K562 (cell line): ENCODE measurements around the gene LIPH. TPM values are rescaled to one million over a fixed set of nuclear protein-coding genes. Genes with fewer than 3 reads are reported as not detected.

Source experiments
- ATAC-seq: fragments of 200-7000 bp; cut with Tn5 transposase; 3 replicates; pipeline ENCODE4 v1.9.1; 2020; ENCODE audit warnings: moderate library complexity
- BruUV-seq: library from RNA; stranded (reverse); fragments of 400-500 nt; replicated peaks from 2 replicates; lab custom pipeline; 2021; lab: Mats Ljungman, UMichigan
- CTCF ChIA-PET: fragments of 300-600 bp; formaldehyde crosslinking; extraction: SDS; loops from one replicate; lab custom pipeline; 2021; ENCODE audit warnings: low intra/inter-chr PET ratio; lab: Yijun Ruan, JAX
- POLR2A ChIA-PET: fragments of 300-600, 350-650 bp; sonication (Branson Sonifier 250); formaldehyde crosslinking; extraction: SDS; loops from one replicate; lab custom pipeline; 2021; ENCODE audit warnings: antibody characterized with exemption, inconsistent platforms; lab: Yijun Ruan, JAX
- DNase-seq, 4 experiments: peaks; one replicate each; pipeline versions ENCODE4 v3.0.0 to v3.0.0-alpha.2; 2011 to 2018; ENCODE audit warnings: low spot score in 3 of 4, mixed read lengths in 3 of 4; ENCODE audit errors: extremely low read depth in 1 of 4
- FAIRE-seq: peaks from 2 replicates; lab custom pipeline; 2011; peaks lifted over from hg19 to GRCh38; lab: Jason Lieb, UNC
- H2AFZ ChIP-seq: 2 replicates; pipeline ENCODE4 v1.6.0; 2011; ENCODE audit warnings: low read depth, low read length, control low read depth, inconsistent platforms
- H3K27ac ChIP-seq: fragments of 200-600 bp; 3 replicates; pipeline ENCODE4 v1.8.0; 2011; ENCODE audit warnings: low read depth, mild to moderate bottlenecking, control low read depth, inconsistent platforms, low read length, moderate library complexity, mixed read lengths; ENCODE audit errors: extremely low read depth
- H3K27me3 ChIP-seq, 2 experiments: fragments of 300-600 bp in 1 of 2; 2 replicates in 1 of 2; 3 replicates in 1 of 2; pipeline versions ENCODE4 v1.6.0 to v1.8.0; 2011; ENCODE audit warnings: inconsistent platforms in 2 of 2, low read length in 2 of 2, mild to moderate bottlenecking in 1 of 2, mixed read lengths in 1 of 2, moderate library complexity in 1 of 2; ENCODE audit not compliant: control insufficient read depth in 2 of 2, insufficient read depth in 2 of 2
- H3K36me3 ChIP-seq: fragments of 300-600 bp; 3 replicates; pipeline ENCODE4 v1.8.0; 2011; ENCODE audit warnings: mild to moderate bottlenecking, low read length, inconsistent platforms; ENCODE audit not compliant: control insufficient read depth, insufficient read depth
- H3K4me1 ChIP-seq, 2 experiments: fragments of 200-600 bp in 1 of 2; replicated peaks in 1 of 2; 2 replicates in 1 of 2; 3 replicates in 1 of 2; pipeline versions ENCODE4 v1.5.1 to v1.8.0; 2011; ENCODE audit warnings: inconsistent platforms in 2 of 2, low read length in 2 of 2, mild to moderate bottlenecking in 1 of 2, mixed read lengths in 1 of 2, moderate library complexity in 1 of 2; ENCODE audit not compliant: control insufficient read depth in 2 of 2, insufficient read depth in 2 of 2
- H3K4me2 ChIP-seq: 2 replicates; pipeline ENCODE4 v1.6.1; 2011; ENCODE audit warnings: low read length, control low read depth, inconsistent platforms, mixed read lengths; ENCODE audit not compliant: insufficient read depth
- H3K4me3 ChIP-seq: fragments of 200-600 bp; sonication (generic), shearing (Covaris generic); 2 replicates; pipeline ENCODE4 v1.5.1; 2016; ENCODE audit warnings: control low read depth, inconsistent platforms
- H3K79me2 ChIP-seq: fragments of 200-600 bp; 3 replicates; pipeline ENCODE4 v1.8.0; 2011; ENCODE audit warnings: low read length, inconsistent platforms; ENCODE audit not compliant: control insufficient read depth, insufficient read depth
- H3K9ac ChIP-seq, 2 experiments: 2 replicates each; pipeline versions ENCODE4 v1.6.0 to v1.6.1; 2011; ENCODE audit warnings: low read depth in 2 of 2, low read length in 2 of 2, control low read depth in 1 of 2, inconsistent platforms in 1 of 2, mild to moderate bottlenecking in 1 of 2, mixed read lengths in 1 of 2; ENCODE audit not compliant: insufficient read depth in 1 of 2
- H3K9me1 ChIP-seq: one replicate; pipeline ENCODE4 v1.6.0; 2011; ENCODE audit warnings: inconsistent platforms, mild to moderate bottlenecking, low read length, moderate library complexity; ENCODE audit not compliant: control insufficient read depth, insufficient read depth
- H3K9me3 ChIP-seq: replicated peaks from 2 replicates; pipeline ENCODE4 v1.5.1; 2011; ENCODE audit warnings: low read depth, low read length, inconsistent platforms; ENCODE audit not compliant: control insufficient read depth, insufficient read depth
- H4K20me1 ChIP-seq: replicated peaks from 2 replicates; pipeline ENCODE4 v1.6.1; 2011; ENCODE audit warnings: low read length, inconsistent platforms, mixed read lengths; ENCODE audit not compliant: control insufficient read depth, insufficient read depth
- ARID2 ChIP-seq: fragments of 450-650 bp; IDR thresholded peaks from 2 replicates; pipeline ENCODE4 v1.6.1; 2017; ENCODE audit warnings: antibody characterized with exemption, mild to moderate bottlenecking
- CBFA2T3 ChIP-seq: fragments of 450-650 bp; IDR thresholded peaks from 2 replicates; pipeline ENCODE4 v1.6.1; 2017
- CHCHD3 ChIP-seq: fragments of 250-450 bp; sonication (Bioruptor Pico); IDR thresholded peaks from 2 replicates; pipeline ENCODE4 v2.1.2; 2022; ENCODE audit warnings: mild to moderate bottlenecking
- CHD1 ChIP-seq: fragments of 200-600 bp; sonication (generic); IDR thresholded peaks from one replicate; pipeline ENCODE4 v1.6.1; 2012; ENCODE audit warnings: mild to moderate bottlenecking, moderate library complexity, low read length, inconsistent platforms
- ELF1 ChIP-seq: fragments of 200-800 bp; sonication (Bioruptor generic); IDR thresholded peaks from 2 replicates; pipeline ENCODE4 v1.6.1; 2016; ENCODE audit warnings: missing genetic modification characterization, missing compliant biosample characterization
- HDAC2 ChIP-seq: fragments of 450-650 bp; IDR thresholded peaks from 2 replicates; pipeline ENCODE4 v1.6.1; 2016; ENCODE audit warnings: mild to moderate bottlenecking
- KLF10 ChIP-seq: fragments of 250-450 bp; sonication (Bioruptor Pico); IDR thresholded peaks from 2 replicates; pipeline ENCODE4 v1.6.1; 2021; ENCODE audit warnings: matching md5 sums
- NFIC ChIP-seq: fragments of 450-650 bp; IDR thresholded peaks from 2 replicates; pipeline ENCODE4 v1.6.1; 2017; ENCODE audit warnings: mild to moderate bottlenecking, inconsistent platforms
- PCBP1 ChIP-seq: fragments of 200-400 bp; formaldehyde crosslinking; IDR thresholded peaks from 2 replicates; pipeline ENCODE4 v1.6.1; 2018; ENCODE audit warnings: mild to moderate bottlenecking, low read depth, low read length; ENCODE audit not compliant: poor library complexity, severe bottlenecking
- TBL1XR1 ChIP-seq, 2 experiments: IDR thresholded peaks; 2 replicates each; pipeline ENCODE4 v1.6.1; 2012; ENCODE audit warnings: improper control_type of control experiment in 2 of 2, low read length in 2 of 2, mild to moderate bottlenecking in 1 of 2
- ZNF121 ChIP-seq: sonication (generic); formaldehyde crosslinking; conservative IDR thresholded peaks from 2 replicates; pipeline ENCODE4 v1.8.0; 2022; ENCODE audit warnings: missing genetic modification reagents
- ZNF146 ChIP-seq: IDR thresholded peaks from one replicate; pipeline ENCODE4 v1.6.1; 2018; ENCODE audit warnings: missing compliant biosample characterization; ENCODE audit not compliant: unreplicated experiment
- ZNF232 ChIP-seq: sonication (generic); formaldehyde crosslinking; IDR thresholded peaks from 2 replicates; pipeline ENCODE4 v1.8.0; 2022; ENCODE audit warnings: mild to moderate bottlenecking, missing genetic modification reagents
- ZNF239 ChIP-seq: fragments of 250-450 bp; sonication (Bioruptor Pico); IDR thresholded peaks from 2 replicates; pipeline ENCODE4 v1.4.0; 2020; ENCODE audit warnings: mild to moderate bottlenecking
- WGBS: fragments of 100-300 bp; shearing (Covaris generic); methylation state at CpG from one replicate; pipeline ENCODE4 v1.1.6; 2016; ENCODE audit warnings: low coverage, mixed read lengths; ENCODE audit not compliant: insufficient coverage; ENCODE audit errors: missing lambda C conversion rate; 5-methylcytosine and 5-hydroxymethylcytosine counted together
- in situ Hi-C: fragments of 300-500 bp; cut with MboI; formaldehyde crosslinking; loops from 4 replicates; pipeline ENCODE4 v1.15.0; 2018; ENCODE audit warnings: inconsistent platforms, mixed read lengths
- intact Hi-C: fragments of 100-400 bp; cut with micrococcal nuclease; formaldehyde crosslinking; loops from 2 replicates; pipeline ENCODE4 v1.14.2; 2022
- polyA plus RNA-seq, 8 experiments: library from polyadenylated mRNA; depleted of rRNA in 4 of 8; stranded (reverse) in 5 of 8; unstranded in 3 of 8; fragments of >200 nt; fragmentation: Nextera tagmentation in 2 of 8; fragmentation: Illumina TruSeq in 1 of 8; extraction: Ambion mirVana in 2 of 8; extraction: Trizol in 1 of 8; gene quantifications; 2 replicates each; pipeline versions ENCODE4 v1.2.1 to v1.2.3, GENCODE V29; 2011 to 2014; ENCODE audit warnings: inconsistent platforms in 1 of 8, missing spikeins in 1 of 8
- total RNA-seq, 7 experiments: library from RNA; depleted of rRNA in 6 of 7; stranded (reverse); fragments of >200 nt in 6 of 7; fragmentation: Illumina TruSeq in 2 of 7; extraction: Trizol in 2 of 7; gene quantifications; 2 replicates each; pipeline versions ENCODE4 v1.2.1 to v1.2.3, GENCODE V29; 2011 to 2021; ENCODE audit warnings: low replicate concordance in 1 of 7
- TF ChIP-seq, protein P1 (sequence below): fragments of 250-450 bp; sonication (Bioruptor Pico); IDR thresholded peaks from 2 replicates; pipeline ENCODE4 v1.8.0; 2022; ENCODE audit warnings: inconsistent platforms
- TF ChIP-seq, protein P2 (sequence below): sonication (generic); formaldehyde crosslinking; IDR thresholded peaks from 2 replicates; pipeline ENCODE4 v1.4.0; 2020; ENCODE audit warnings: mild to moderate bottlenecking, missing genetic modification reagents
- TF ChIP-seq, protein P3 (sequence below): fragments of 250-450 bp; sonication (Bioruptor Pico); IDR thresholded peaks from 2 replicates; pipeline ENCODE4 v1.4.0; 2020; ENCODE audit warnings: mild to moderate bottlenecking, moderate library complexity, borderline replicate concordance

Gene LIPH
- total and polyA plus RNA-seq, 9 of the 15 experiments (the other 6 are each of a cell fraction or from before 2014, with no cell fraction given) = 0.73 to 1.8 (median 1.3) TPM

DNA sequence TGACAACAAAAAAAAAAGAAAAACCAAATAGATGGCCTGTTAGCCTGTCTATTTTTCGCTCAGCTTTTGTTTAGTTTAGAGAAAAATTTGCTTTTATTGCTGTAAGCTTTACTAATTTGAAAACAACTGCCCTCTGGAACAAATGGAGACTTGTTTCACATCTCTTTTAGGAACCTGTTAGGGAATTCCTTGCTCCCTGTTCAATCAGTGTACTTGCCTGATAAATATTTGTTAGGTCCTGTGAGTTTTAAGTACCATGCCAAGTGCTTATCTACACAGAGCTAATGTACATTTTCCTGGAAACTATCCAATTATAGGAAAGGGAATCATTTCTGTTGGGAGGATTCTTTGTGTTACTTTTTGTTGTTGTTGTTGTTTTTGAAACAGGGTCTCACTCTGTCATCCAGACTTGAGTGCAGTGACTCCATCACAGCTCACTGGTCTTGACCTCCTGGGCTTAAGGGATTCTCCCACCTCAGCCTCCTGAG, 3.5 kb upstream of the LIPH start (continued):
- peak; percentile 64 for TF ChIP-seq NFIC
- no peak for TF ChIP-seq TBL1XR1 (IDR thresholded peaks at IDR 0.05; ENCODE audit: low read length in 2 of 2)
- TF ChIP-seq, protein P1, sequence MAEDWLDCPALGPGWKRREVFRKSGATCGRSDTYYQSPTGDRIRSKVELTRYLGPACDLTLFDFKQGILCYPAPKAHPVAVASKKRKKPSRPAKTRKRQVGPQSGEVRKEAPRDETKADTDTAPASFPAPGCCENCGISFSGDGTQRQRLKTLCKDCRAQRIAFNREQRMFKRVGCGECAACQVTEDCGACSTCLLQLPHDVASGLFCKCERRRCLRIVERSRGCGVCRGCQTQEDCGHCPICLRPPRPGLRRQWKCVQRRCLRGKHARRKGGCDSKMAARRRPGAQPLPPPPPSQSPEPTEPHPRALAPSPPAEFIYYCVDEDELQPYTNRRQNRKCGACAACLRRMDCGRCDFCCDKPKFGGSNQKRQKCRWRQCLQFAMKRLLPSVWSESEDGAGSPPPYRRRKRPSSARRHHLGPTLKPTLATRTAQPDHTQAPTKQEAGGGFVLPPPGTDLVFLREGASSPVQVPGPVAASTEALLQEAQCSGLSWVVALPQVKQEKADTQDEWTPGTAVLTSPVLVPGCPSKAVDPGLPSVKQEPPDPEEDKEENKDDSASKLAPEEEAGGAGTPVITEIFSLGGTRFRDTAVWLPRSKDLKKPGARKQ (CRISPR knock-in tag) = no peak
- TF ChIP-seq, protein P2, sequence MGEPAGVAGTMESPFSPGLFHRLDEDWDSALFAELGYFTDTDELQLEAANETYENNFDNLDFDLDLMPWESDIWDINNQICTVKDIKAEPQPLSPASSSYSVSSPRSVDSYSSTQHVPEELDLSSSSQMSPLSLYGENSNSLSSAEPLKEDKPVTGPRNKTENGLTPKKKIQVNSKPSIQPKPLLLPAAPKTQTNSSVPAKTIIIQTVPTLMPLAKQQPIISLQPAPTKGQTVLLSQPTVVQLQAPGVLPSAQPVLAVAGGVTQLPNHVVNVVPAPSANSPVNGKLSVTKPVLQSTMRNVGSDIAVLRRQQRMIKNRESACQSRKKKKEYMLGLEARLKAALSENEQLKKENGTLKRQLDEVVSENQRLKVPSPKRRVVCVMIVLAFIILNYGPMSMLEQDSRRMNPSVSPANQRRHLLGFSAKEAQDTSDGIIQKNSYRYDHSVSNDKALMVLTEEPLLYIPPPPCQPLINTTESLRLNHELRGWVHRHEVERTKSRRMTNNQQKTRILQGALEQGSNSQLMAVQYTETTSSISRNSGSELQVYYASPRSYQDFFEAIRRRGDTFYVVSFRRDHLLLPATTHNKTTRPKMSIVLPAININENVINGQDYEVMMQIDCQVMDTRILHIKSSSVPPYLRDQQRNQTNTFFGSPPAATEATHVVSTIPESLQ (CRISPR knock-in tag) = no peak
- peak; percentile 25; the same call in 1 of the 2 replicates for TF ChIP-seq CBFA2T3

DNA sequence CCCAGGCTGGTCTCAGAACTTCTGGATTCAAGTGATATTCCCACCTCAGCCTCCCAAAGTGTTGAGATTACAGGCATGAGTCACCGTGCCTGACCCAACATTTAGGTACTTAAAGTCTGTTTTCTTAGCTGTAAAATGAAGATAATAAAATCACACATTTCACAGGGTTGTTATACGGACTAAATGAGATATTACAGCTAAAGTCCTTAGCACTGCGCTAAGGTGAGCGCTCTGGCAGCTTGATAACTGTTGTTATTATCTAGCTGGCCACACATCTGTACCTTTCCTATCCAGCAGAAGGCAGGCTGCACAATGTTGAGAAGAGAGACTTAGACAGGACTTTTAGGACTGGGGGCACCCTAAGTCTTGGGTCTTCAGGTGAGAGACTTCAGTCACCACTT, 2.7 kb upstream of the LIPH start:
- intact Hi-C loops = loop anchor here (5.0 kb wide), 1 partner anchor 203 kb away; no protein-coding TSS in a partner anchor
- no peak for TF ChIP-seq PCBP1
- TF ChIP-seq HDAC2 = peak; percentile 77; the same call in 1 of the 2 replicates
- no peak for TF ChIP-seq CHCHD3 (CRISPR knock-in tag)
- TF ChIP-seq ZNF121 (CRISPR knock-in tag) = no peak
- no peak for TF ChIP-seq ARID2
- TF ChIP-seq ZNF239 (CRISPR knock-in tag) = no peak
- TF ChIP-seq, protein P3, sequence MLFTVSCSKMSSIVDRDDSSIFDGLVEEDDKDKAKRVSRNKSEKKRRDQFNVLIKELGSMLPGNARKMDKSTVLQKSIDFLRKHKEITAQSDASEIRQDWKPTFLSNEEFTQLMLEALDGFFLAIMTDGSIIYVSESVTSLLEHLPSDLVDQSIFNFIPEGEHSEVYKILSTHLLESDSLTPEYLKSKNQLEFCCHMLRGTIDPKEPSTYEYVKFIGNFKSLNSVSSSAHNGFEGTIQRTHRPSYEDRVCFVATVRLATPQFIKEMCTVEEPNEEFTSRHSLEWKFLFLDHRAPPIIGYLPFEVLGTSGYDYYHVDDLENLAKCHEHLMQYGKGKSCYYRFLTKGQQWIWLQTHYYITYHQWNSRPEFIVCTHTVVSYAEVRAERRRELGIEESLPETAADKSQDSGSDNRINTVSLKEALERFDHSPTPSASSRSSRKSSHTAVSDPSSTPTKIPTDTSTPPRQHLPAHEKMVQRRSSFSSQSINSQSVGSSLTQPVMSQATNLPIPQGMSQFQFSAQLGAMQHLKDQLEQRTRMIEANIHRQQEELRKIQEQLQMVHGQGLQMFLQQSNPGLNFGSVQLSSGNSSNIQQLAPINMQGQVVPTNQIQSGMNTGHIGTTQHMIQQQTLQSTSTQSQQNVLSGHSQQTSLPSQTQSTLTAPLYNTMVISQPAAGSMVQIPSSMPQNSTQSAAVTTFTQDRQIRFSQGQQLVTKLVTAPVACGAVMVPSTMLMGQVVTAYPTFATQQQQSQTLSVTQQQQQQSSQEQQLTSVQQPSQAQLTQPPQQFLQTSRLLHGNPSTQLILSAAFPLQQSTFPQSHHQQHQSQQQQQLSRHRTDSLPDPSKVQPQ = no peak
- TF ChIP-seq CHD1 = no peak
- no peak for TF ChIP-seq ZNF232
- no peak for TF ChIP-seq ZNF146 (CRISPR knock-in tag)
- TF ChIP-seq ELF1 (tag) = no peak
- TF ChIP-seq KLF10 (CRISPR knock-in tag) = no peak

More for the DNA sequence above, 2.7 kb upstream of the LIPH start:
- H3K4me2 ChIP-seq = peak overlapping the region; percentile 9; the same call in 1 of the 2 replicates
- H3K9me1 ChIP-seq = no peaks in the 10 kb centered on the region
- no peak overlapping the region for H3K27ac ChIP-seq
- BruUV-seq = no TSS peak
- ChIA-PET POLR2A (no interaction called here), CTCF (no interaction called here)
- H4K20me1 ChIP-seq = no peaks in the 10 kb centered on the region
- no peaks in the 10 kb centered on the region for H3K79me2 ChIP-seq
- H2AFZ ChIP-seq = 0 out of 2 replicates have a peak overlapping the region, but pooled peaks have one; percentile 0
- ATAC-seq (peak; percentile 65), DNase-seq (peak in 2 of 4 experiments; percentile 41 to 77), FAIRE-seq (peak; percentile 77)
- H3K36me3 ChIP-seq = no peaks in the 10 kb centered on the region
- 0 out of 2 replicates have a peak, but pooled peaks cover 2% of the 10 kb centered on the region for H3K9me3 ChIP-seq
- H3K27me3 ChIP-seq = no peaks in the 10 kb centered on the region
- WGBS = 3% methylated on average over 4 of the region's 4 CpGs
- peaks cover 14 to 18% of the 10 kb centered on the region in 2 experiments; a peak in 3 of 5 replicates for H3K4me1 ChIP-seq
- in situ Hi-C loops = no loop called here
- no peak overlapping the region for H3K4me3 ChIP-seq
- no peak overlapping the region for H3K9ac ChIP-seq
